Spleen (tissue), 11 donors: ENCODE results near the gene USP49. TPM values are rescaled to one million over a fixed set of nuclear protein-coding genes. Genes with fewer than 3 reads are reported as not detected.
A peak's percentile ranks its signal among the peaks of the same experiment; 100 is the strongest.

ENCODE experiments used
- DNase-seq: peaks from one replicate; pipeline ENCODE4 v3.0.0-alpha.2; 2020
- H3K27ac ChIP-seq, 8 donors: fragments of 200-600 bp; sonication (generic) in 7 of 8; 1 replicate in 4 of 8; 2 replicates in 4 of 8; pipeline versions ENCODE4 v1.5.0 to v1.8.0; 2016 to 2021; ENCODE audit warnings: inconsistent platforms in 4 of 8, mild to moderate bottlenecking in 4 of 8, moderate library complexity in 1 of 8
- H3K27me3 ChIP-seq, 7 donors: fragments of 200-600 bp; sonication (generic) in 6 of 7; replicated peaks in 1 of 7; 1 replicate in 4 of 7; 2 replicates in 3 of 7; pipeline versions ENCODE4 v1.5.0 to v1.8.0; 2016 to 2021; ENCODE audit warnings: inconsistent platforms in 3 of 7, mild to moderate bottlenecking in 1 of 7
- H3K36me3 ChIP-seq, 6 donors: fragments of 200-600 bp; sonication (generic) in 5 of 6; 1 replicate in 4 of 6; 2 replicates in 2 of 6; pipeline versions ENCODE4 v1.5.0 to v1.8.0; 2016 to 2021; ENCODE audit warnings: inconsistent platforms in 2 of 6
- H3K4me1 ChIP-seq, 6 donors: fragments of 200-600 bp; sonication (generic) in 5 of 6; 1 replicate in 3 of 6; 2 replicates in 3 of 6; pipeline versions ENCODE4 v1.5.0 to v1.8.0; 2016 to 2021; ENCODE audit warnings: inconsistent platforms in 3 of 6
- H3K4me3 ChIP-seq, 8 donors: fragments of 200-600 bp; sonication (generic) in 7 of 8; 1 replicate in 4 of 8; 2 replicates in 4 of 8; pipeline versions ENCODE4 v1.5.0 to v1.8.0; 2016 to 2021; ENCODE audit warnings: inconsistent platforms in 4 of 8, mild to moderate bottlenecking in 4 of 8, moderate library complexity in 2 of 8
- H3K9me3 ChIP-seq, 8 donors: fragments of 200-600 bp; sonication (generic) in 7 of 8; 1 replicate in 4 of 8; 2 replicates in 4 of 8; pipeline versions ENCODE4 v1.5.0 to v1.8.0; 2016 to 2021; ENCODE audit warnings: inconsistent platforms in 4 of 8
- CTCF ChIP-seq, 11 experiments: fragments of 200-600 bp in 7 of 11; fragments of 450-650 bp in 4 of 11; sonication (generic) in 4 of 11; IDR thresholded peaks in 8 of 11; conservative IDR thresholded peaks in 3 of 11; 1 replicate in 7 of 11; 2 replicates in 4 of 11; pipeline versions ENCODE4 v1.4.0 to v1.8.0; 2016 to 2021; ENCODE audit warnings: antibody characterized with exemption in 11 of 11, inconsistent platforms in 4 of 11, mild to moderate bottlenecking in 1 of 11
- POLR2A ChIP-seq, 3 donors: fragments of 450-650 bp; IDR thresholded peaks; one replicate each; pipeline ENCODE4 v1.5.1; 2017; ENCODE audit warnings: antibody characterized with exemption in 3 of 3, mild to moderate bottlenecking in 1 of 3
- POLR2AphosphoS5 ChIP-seq, 3 donors: sonication (generic); formaldehyde crosslinking; IDR thresholded peaks; one replicate each; pipeline ENCODE4 v1.5.1; 2017; ENCODE audit warnings: antibody characterized with exemption in 3 of 3
- WGBS, 5 donors: extraction: QIAGEN DNeasy Blood & Tissue Kit in 3 of 5; methylation state at CpG; one replicate each; pipeline versions ENCODE4 v1.1.5 to v1.1.7; 2013 to 2018; 5-methylcytosine and 5-hydroxymethylcytosine counted together
- intact Hi-C: fragments of 100-400 bp; cut with DNase I; formaldehyde crosslinking; loops from one replicate; pipeline ENCODE4 v1.15.0; 2023; ENCODE audit warnings: low total_unique reads
- polyA plus RNA-seq, 3 donors: library from polyadenylated mRNA; stranded (reverse); fragments of 200-250 nt; gene quantifications; one replicate each; pipeline ENCODE4 v1.2.1, GENCODE V29; 2013
- total RNA-seq, 7 donors: library from RNA; depleted of rRNA in 3 of 7; stranded (reverse); fragments of >200 nt in 3 of 7; fragmentation: NEBNext Ultra II Directional in 4 of 7; extraction: Animal tissue kit (Norgen Biotek cat#: 25700) in 4 of 7; gene quantifications; one replicate each; pipeline versions ENCODE4 v1.1.0 to v1.2.1, GENCODE V29; 2016 to 2021
- donor health status: healthy with polysubstance abuse.
- donor health status: DM: no; HTN: no; CAD: no; lungs with moderate emphysema.
- donor health status: DM: no; HTN: no; CAD: no.
- donor health status: Bipolar disorder and iron deficiency.
- donor health status: healthy.
- donor health status: DM: no; HTN: no; CAD: no.
- donor health status: DM: yes; HTN: yes; CAD: no.

The USP49 gene
- total and polyA plus RNA-seq, 10 donors: 0.35 to 6.8 (median 4.2) TPM

- Histone ChIP-seq H3K27me3 (no peaks in the 10 kb centered on the region), H3K4me1 (peaks cover 5 to 36% (median 25%) of the 10 kb centered on the region in 6 donors), H3K27ac (peak overlapping the region in 7 of 8 donors; percentile 82 to 91 (median 87)), H3K36me3 (peaks cover 0 to 10% (median 0%) of the 10 kb centered on the region in 6 donors), H3K4me3 (peak overlapping the region; percentile 72 to 91 (median 78)), H3K9me3 (no peaks in the 10 kb centered on the region)
- DNase-seq: no peak
- no peak for TF ChIP-seq CTCF (IDR thresholded peaks at IDR 0.05 in 8 of 11, conservative IDR thresholded peaks at IDR 0.05 in 3 of 11)
- no peak for TF ChIP-seq POLR2A (IDR thresholded peaks at IDR 0.05)
- no peak for TF ChIP-seq POLR2AphosphoS5 (IDR thresholded peaks at IDR 0.05)
- intact Hi-C loops: loop anchor here (10.0 kb wide), 1 partner anchor 100 kb away; no protein-coding TSS in a partner anchor
- 2 to 5% (median 3%) methylated on average over 54 to 56 of the region's 56 CpGs for WGBS, 5 donors
These were observed 542 bp downstream of the USP49 start for GRCh38 chr6:41894366-41895299.

- 77 to 82% (median 78%) methylated on average over 4 of the region's 4 CpGs for WGBS, 5 donors
- no peak for TF ChIP-seq CTCF (IDR thresholded peaks at IDR 0.05 in 8 of 11, conservative IDR thresholded peaks at IDR 0.05 in 3 of 11)
- no peak for TF ChIP-seq POLR2AphosphoS5 (IDR thresholded peaks at IDR 0.05)
- TF ChIP-seq POLR2A (IDR thresholded peaks at IDR 0.05): no peak
- no peak overlapping the region for H3K4me3 ChIP-seq
These were observed 2.1 kb downstream of the USP49 start for GRCh38 chr6:41892921-41893564.

GRCh38 chr6:41887331-41887751 lies 7.8 kb downstream of the USP49 start:
- Histone ChIP-seq H3K36me3 (no peaks in the 10 kb centered on the region), H3K9me3 (no peaks in the 10 kb centered on the region), H3K27me3 (no peaks in the 10 kb centered on the region), H3K4me3 (no peak overlapping the region), H3K27ac (no peak overlapping the region), H3K4me1 (no peaks in the 10 kb centered on the region)
- WGBS, 5 donors: 65 to 76% (median 73%) methylated on average over 4 of the region's 4 CpGs
- intact Hi-C loops: no loop called here
- no peak for TF ChIP-seq CTCF (IDR thresholded peaks at IDR 0.05 in 8 of 11, conservative IDR thresholded peaks at IDR 0.05 in 3 of 11)
- TF ChIP-seq POLR2AphosphoS5 (IDR thresholded peaks at IDR 0.05): no peak
- TF ChIP-seq POLR2A (IDR thresholded peaks at IDR 0.05): no peak
- no peak for DNase-seq

More at GRCh38 chr6:41892921-41893564, 2.1 kb downstream of the USP49 start:
- no peak for DNase-seq
- H3K27ac ChIP-seq: no peak overlapping the region
- H3K4me1 ChIP-seq: peaks cover 5 to 36% (median 25%) of the 10 kb centered on the region in 6 donors
- H3K36me3 ChIP-seq: no peaks in the 10 kb centered on the region
- H3K9me3 ChIP-seq: no peaks in the 10 kb centered on the region
- no peaks in the 10 kb centered on the region for H3K27me3 ChIP-seq
- intact Hi-C loops: loop anchor here (10.0 kb wide), 1 partner anchor 98 kb away; no protein-coding TSS in a partner anchor

GRCh38 chr6:41885930-41886329 lies 9.2 kb downstream of the USP49 start:
- Histone ChIP-seq H3K27me3 (no peaks in the 10 kb centered on the region), H3K27ac (no peak overlapping the region), H3K9me3 (no peaks in the 10 kb centered on the region), H3K4me1 (no peaks in the 10 kb centered on the region), H3K36me3 (no peaks in the 10 kb centered on the region), H3K4me3 (no peak overlapping the region)
- TF ChIP-seq POLR2AphosphoS5 (IDR thresholded peaks at IDR 0.05) (no peak), POLR2A (IDR thresholded peaks at IDR 0.05) (no peak), CTCF (IDR thresholded peaks at IDR 0.05 in 8 of 11, conservative IDR thresholded peaks at IDR 0.05 in 3 of 11) (no peak)
- 93 to 100% (median 94%) methylated on average over 1 of the region's 1 CpG for WGBS, 5 donors
- DNase-seq: no peak
- intact Hi-C loops: no loop called here
